GM06990 (cell line): ENCODE data around the gene AGAP1.

Source experiments
- DNase-seq: peaks from one replicate; pipeline ENCODE4 v3.0.0-alpha.2; 2011; ENCODE audit not compliant: insufficient read length; ENCODE audit errors: extremely low read depth
- H3K27me3 ChIP-seq: replicated peaks from 2 replicates; pipeline ENCODE4 v1.6.0; 2011; ENCODE audit warnings: low read length; ENCODE audit not compliant: control insufficient read depth, insufficient read depth
- H3K36me3 ChIP-seq: 2 replicates; pipeline ENCODE4 v1.5.1; 2011; ENCODE audit warnings: low read length; ENCODE audit not compliant: control insufficient read depth, insufficient read depth
- H3K4me3 ChIP-seq: replicated peaks from 2 replicates; pipeline ENCODE4 v1.5.1; 2011; ENCODE audit warnings: low read depth, mild to moderate bottlenecking, control low read depth, low read length
- TF ChIP-seq, protein P1 (sequence below): IDR thresholded peaks from 2 replicates; pipeline ENCODE4 v1.5.1; 2011; ENCODE audit warnings: low read length, control low read depth, mild to moderate bottlenecking, inconsistent platforms; ENCODE audit not compliant: insufficient read depth, poor library complexity, severe bottlenecking

AGAP1 gene

DNA sequence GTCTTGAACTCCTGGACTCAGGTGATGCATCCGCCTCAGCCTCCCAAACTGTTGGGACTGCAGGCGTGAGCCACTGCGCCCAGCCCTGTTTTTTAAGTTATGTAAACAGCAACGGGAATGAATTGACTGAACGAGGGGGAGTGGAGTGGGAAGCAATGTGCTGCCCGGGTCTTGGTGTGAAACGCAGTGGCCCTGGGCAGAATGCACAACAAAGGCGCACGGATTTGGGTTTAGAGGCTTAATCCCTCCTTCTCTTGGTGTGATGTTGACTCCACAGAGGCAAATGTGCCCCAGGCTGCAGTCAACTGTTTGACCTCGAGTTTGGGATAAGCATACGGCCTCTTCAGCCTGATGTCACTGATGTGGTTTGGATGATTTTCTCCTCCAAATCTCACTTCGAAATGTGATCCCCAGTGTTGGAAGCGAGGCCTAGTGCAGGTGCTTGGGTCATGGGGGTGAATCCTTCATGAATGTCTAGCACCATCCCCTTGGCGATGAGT is 97.4 kb downstream of the AGAP1 start:
- Histone ChIP-seq H3K27me3 (no peaks in the 10 kb centered on the region), H3K36me3 (no peaks in the 10 kb centered on the region), H3K4me3 (no peak overlapping the region)
- DNase-seq = no peak
- TF ChIP-seq, protein P1, sequence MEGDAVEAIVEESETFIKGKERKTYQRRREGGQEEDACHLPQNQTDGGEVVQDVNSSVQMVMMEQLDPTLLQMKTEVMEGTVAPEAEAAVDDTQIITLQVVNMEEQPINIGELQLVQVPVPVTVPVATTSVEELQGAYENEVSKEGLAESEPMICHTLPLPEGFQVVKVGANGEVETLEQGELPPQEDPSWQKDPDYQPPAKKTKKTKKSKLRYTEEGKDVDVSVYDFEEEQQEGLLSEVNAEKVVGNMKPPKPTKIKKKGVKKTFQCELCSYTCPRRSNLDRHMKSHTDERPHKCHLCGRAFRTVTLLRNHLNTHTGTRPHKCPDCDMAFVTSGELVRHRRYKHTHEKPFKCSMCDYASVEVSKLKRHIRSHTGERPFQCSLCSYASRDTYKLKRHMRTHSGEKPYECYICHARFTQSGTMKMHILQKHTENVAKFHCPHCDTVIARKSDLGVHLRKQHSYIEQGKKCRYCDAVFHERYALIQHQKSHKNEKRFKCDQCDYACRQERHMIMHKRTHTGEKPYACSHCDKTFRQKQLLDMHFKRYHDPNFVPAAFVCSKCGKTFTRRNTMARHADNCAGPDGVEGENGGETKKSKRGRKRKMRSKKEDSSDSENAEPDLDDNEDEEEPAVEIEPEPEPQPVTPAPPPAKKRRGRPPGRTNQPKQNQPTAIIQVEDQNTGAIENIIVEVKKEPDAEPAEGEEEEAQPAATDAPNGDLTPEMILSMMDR = no peak

DNA sequence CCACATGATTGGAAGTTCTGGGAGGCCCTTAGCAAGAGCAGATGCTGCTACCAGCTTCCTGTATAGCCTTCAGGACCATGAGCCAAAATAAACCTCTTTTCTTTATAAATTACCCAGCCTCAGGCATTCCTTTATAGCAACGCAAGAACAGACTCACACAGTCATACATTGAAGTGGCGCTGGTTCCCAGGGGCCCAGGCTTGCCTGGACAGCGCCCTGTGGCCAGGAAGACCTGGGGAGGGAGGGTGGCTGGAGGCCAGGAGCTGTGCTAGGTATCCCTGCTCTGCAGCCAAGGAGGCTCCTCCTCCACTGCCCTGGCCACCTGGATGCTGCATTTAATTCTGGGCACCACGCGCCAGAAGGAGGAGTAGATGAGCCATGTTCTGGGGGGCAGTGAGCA is 98.1 kb downstream of the AGAP1 start:
- Histone ChIP-seq H3K4me3 (no peak overlapping the region), H3K36me3 (no peaks in the 10 kb centered on the region), H3K27me3 (no peaks in the 10 kb centered on the region)
- TF ChIP-seq, protein P1 = no peak
- no peak for DNase-seq

DNA sequence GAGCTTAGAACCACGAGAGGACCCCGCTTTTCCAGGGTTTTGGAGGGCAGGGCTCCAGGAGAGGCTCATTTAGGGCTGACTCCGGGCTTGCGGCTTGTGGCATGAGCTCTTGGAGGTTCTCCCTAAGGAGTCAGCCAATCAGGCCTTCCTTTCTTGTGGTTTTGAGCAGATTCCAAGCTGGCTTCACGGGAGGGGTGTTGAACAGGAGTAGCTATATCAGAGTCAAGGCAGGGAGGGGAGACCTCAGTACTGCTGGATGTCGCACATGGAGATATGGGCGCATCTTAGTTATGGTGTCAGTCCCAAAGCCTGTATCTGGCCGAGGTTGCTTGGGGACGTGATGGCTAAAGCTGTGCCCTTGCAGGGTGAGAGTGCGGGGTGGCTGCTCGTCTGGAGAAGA is 98.6 kb downstream of the AGAP1 start:
- Histone ChIP-seq H3K4me3 (no peak overlapping the region), H3K27me3 (no peaks in the 10 kb centered on the region), H3K36me3 (no peaks in the 10 kb centered on the region)
- TF ChIP-seq, protein P1 = no peak
- no peak for DNase-seq

DNA sequence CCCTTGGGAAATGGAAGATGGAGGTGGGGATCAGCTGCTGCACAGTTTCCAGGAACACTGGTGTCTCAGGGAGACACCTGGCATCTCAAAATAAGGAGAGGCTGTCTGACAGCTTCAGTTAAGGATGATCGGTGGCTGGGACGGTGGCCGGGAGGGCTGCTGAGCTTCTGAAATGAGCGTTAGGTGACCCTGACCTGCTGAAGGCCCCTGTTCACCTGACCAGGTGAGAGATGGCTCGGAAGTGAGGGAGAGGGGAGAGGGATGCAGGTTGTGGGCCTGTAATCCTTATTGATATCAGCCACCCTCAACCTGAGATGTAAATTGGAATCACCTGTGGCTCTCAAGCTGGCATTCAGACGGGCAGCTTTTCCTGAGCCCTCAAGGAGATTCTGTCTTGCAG is 99.0 kb downstream of the AGAP1 start:
- TF ChIP-seq, protein P1 = no peak
- no peaks in the 10 kb centered on the region for H3K36me3 ChIP-seq
- H3K4me3 ChIP-seq = no peak overlapping the region
- no peaks in the 10 kb centered on the region for H3K27me3 ChIP-seq
- no peak for DNase-seq

DNA sequence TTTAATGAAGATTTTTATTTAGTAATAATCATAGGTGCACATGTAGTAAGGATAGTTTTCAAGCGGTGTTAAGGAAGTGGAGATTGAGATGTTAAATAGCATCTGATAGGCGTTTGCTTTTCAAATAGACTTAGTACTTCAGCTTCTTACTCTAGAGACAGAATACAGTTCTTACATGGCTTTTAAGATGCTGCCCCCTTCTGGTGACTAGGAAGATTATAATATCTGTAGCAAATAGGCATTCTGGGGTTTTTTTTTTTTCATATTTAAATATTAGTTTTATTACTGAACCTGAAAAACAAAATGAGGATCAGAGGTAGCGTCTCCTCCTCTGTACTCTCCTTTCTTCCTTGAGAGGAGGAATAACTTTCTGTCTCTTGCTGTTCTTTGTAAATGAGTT is 100.2 kb downstream of the AGAP1 start:
- H3K4me3 ChIP-seq = no peak overlapping the region
- H3K27me3 ChIP-seq = no peaks in the 10 kb centered on the region
- no peak for DNase-seq
- H3K36me3 ChIP-seq = no peaks in the 10 kb centered on the region
- TF ChIP-seq, protein P1 = peak; percentile 56

DNA sequence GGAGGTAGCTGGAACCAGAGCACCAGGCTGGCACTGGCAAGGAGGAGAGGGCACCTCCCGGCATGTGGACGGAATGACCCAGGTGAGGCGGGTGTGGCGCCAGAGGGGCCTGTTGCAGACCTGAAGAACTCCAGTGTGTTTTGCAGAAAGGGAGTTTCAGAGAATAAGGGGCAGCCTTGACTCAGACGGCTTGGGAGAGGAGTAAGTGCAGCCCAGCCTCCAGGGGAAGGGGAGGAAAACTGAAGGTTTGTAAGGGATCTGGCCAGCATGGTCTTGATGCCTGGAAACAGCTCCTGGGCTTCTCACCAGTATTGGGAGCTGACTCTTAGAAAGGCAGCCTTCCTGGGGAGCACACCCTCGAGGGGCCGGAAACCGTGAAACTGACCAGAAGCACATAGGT is 101.1 kb downstream of the AGAP1 start:
- TF ChIP-seq, protein P1 = no peak

More for the DNA sequence above, 101.1 kb downstream of the AGAP1 start:
- Histone ChIP-seq H3K36me3 (no peaks in the 10 kb centered on the region), H3K27me3 (no peaks in the 10 kb centered on the region), H3K4me3 (no peak overlapping the region)
- no peak for DNase-seq
